GM12878 (cell line): Measurements from ENCODE around the gene TUBB1.

Source experiments
- CTCF ChIP-seq, 3 experiments: IDR thresholded peaks in 2 of 3; conservative IDR thresholded peaks in 1 of 3; 2 replicates each; pipeline ENCODE4 v1.5.1; 2011; ENCODE audit warnings: low read depth in 3 of 3, low read length in 3 of 3, mild to moderate bottlenecking in 3 of 3, control low read depth in 2 of 3, moderate library complexity in 2 of 3, inconsistent platforms in 1 of 3, mixed read lengths in 1 of 3; ENCODE audit not compliant: control insufficient read depth in 2 of 3, insufficient read depth in 1 of 3; ENCODE audit errors: extremely low read depth in 1 of 3
- DPF2 ChIP-seq: fragments of 450-650 bp; IDR thresholded peaks from 2 replicates; pipeline ENCODE4 v1.6.1; 2017; ENCODE audit warnings: mild to moderate bottlenecking
- ELK1 ChIP-seq: IDR thresholded peaks from 2 replicates; pipeline ENCODE4 v1.6.1; 2012; ENCODE audit warnings: low read depth, low read length, improper control_type of control experiment
- ESRRA ChIP-seq: IDR thresholded peaks from 2 replicates; pipeline ENCODE4 v1.6.1; 2012; ENCODE audit warnings: mild to moderate bottlenecking, low read length, improper control_type of control experiment
- MYC ChIP-seq: IDR thresholded peaks from 2 replicates; pipeline ENCODE4 v1.6.1; 2011; ENCODE audit warnings: mild to moderate bottlenecking, low read length, moderate library complexity, inconsistent platforms; ENCODE audit not compliant: insufficient read depth, insufficient replicate concordance, insufficient read length, severe bottlenecking
- POLR2AphosphoS5 ChIP-seq: IDR thresholded peaks from 2 replicates; pipeline ENCODE4 v1.6.1; 2011; ENCODE audit warnings: mild to moderate bottlenecking, low read length, inconsistent platforms
- RAD21 ChIP-seq: IDR thresholded peaks from 2 replicates; pipeline ENCODE4 v1.6.1; 2011; ENCODE audit warnings: mild to moderate bottlenecking, low read depth, low read length, moderate library complexity; ENCODE audit not compliant: insufficient read depth
- USF2 ChIP-seq: IDR thresholded peaks from 2 replicates; pipeline ENCODE4 v1.6.1; 2011; ENCODE audit warnings: low read depth, low read length, improper control_type of control experiment, borderline replicate concordance
- ZNF24 ChIP-seq: fragments of 450-650 bp; IDR thresholded peaks from 2 replicates; pipeline ENCODE4 v1.6.1; 2017; ENCODE audit warnings: antibody characterized with exemption, mild to moderate bottlenecking
- ZNF274 ChIP-seq: IDR thresholded peaks from one replicate; pipeline ENCODE4 v1.8.0; 2011; ENCODE audit not compliant: insufficient read length, insufficient read depth

- TF ChIP-seq ZNF24 = no peak
- no peak for TF ChIP-seq RAD21
- no peak for TF ChIP-seq CTCF (IDR thresholded peaks at IDR 0.05 in 2 of 3, conservative IDR thresholded peaks at IDR 0.05 in 1 of 3; ENCODE audit: control insufficient read depth in 2 of 3, extremely low read depth in 1 of 3, insufficient read depth in 1 of 3, low read depth in 3 of 3, low read length in 3 of 3)
- no peak for TF ChIP-seq MYC
- no peak for TF ChIP-seq USF2
- no peak for TF ChIP-seq ZNF274
- TF ChIP-seq POLR2AphosphoS5 = no peak
- TF ChIP-seq DPF2 = no peak
- no peak for TF ChIP-seq ELK1
- no peak for TF ChIP-seq ESRRA
Measured at GRCh38 chr20:58975353-58975752, 43.9 kb upstream of the TUBB1 start.
